HepG2 (cell line): ENCODE results near the gene RDH13. TPM values are rescaled to one million over a fixed set of nuclear protein-coding genes. Genes with fewer than 3 reads are reported as not detected.
A peak's percentile ranks its signal among the peaks of the same experiment; 100 is the strongest.

ENCODE experiments used
- ATAC-seq: fragments of 200-7000 bp; cut with Tn5 transposase; 3 replicates; pipeline ENCODE4 v1.9.1; 2020; ENCODE audit warnings: mild to moderate bottlenecking, moderate library complexity
- BruUV-seq: library from RNA; stranded (reverse); fragments of 400-500 nt; replicated peaks from 2 replicates; lab custom pipeline; 2021; lab: Mats Ljungman, UMichigan
- CTCF ChIA-PET: fragments of 300-600 bp; formaldehyde crosslinking; extraction: SDS; loops from one replicate; lab custom pipeline; 2021; ENCODE audit warnings: low total read pairs, inconsistent platforms, low intra/inter-chr PET ratio; lab: Yijun Ruan, JAX
- POLR2A ChIA-PET: fragments of 350-600 bp; sonication (Branson Sonifier 250); formaldehyde crosslinking; loops from one replicate; lab custom pipeline; 2020; ENCODE audit warnings: antibody characterized with exemption, inconsistent platforms; lab: Yijun Ruan, JAX
- DNase-seq: peaks from one replicate; pipeline ENCODE4 v3.0.0-alpha.2; 2015; ENCODE audit warnings: low spot score
- FAIRE-seq: peaks from 3 replicates; lab custom pipeline; 2011; peaks lifted over from hg19 to GRCh38; lab: Jason Lieb, UNC
- H2AFZ ChIP-seq: one replicate; pipeline ENCODE4 v1.6.1; 2011; ENCODE audit warnings: low read length, inconsistent platforms
- H3K27ac ChIP-seq: fragments of 300-600 bp; 3 replicates; pipeline ENCODE4 v1.8.0; 2011; ENCODE audit warnings: mixed run types, mild to moderate bottlenecking, mixed read lengths, low read length, inconsistent platforms; ENCODE audit not compliant: insufficient read depth; ENCODE audit errors: extremely low read length
- H3K27me3 ChIP-seq, 2 experiments: fragments of 200-600 bp in 1 of 2; 2 replicates in 1 of 2; 3 replicates in 1 of 2; pipeline versions ENCODE4 v1.6.0 to v1.8.0; 2011; ENCODE audit warnings: low read length in 2 of 2, mild to moderate bottlenecking in 2 of 2, moderate library complexity in 2 of 2, inconsistent platforms in 1 of 2; ENCODE audit not compliant: insufficient read depth in 2 of 2, control insufficient read depth in 1 of 2
- H3K36me3 ChIP-seq, 2 experiments: fragments of 200-600 bp in 1 of 2; replicated peaks in 1 of 2; 2 replicates in 1 of 2; 3 replicates in 1 of 2; pipeline versions ENCODE4 v1.5.1 to v1.8.0; 2011; ENCODE audit warnings: low read length in 2 of 2, inconsistent platforms in 1 of 2; ENCODE audit not compliant: insufficient read depth in 2 of 2, control insufficient read depth in 1 of 2
- H3K4me1 ChIP-seq: 2 replicates; pipeline ENCODE4 v1.5.1; 2012; ENCODE audit warnings: low read length, inconsistent platforms; ENCODE audit not compliant: insufficient read depth
- H3K4me2 ChIP-seq: 2 replicates; pipeline ENCODE4 v1.6.0; 2011; ENCODE audit warnings: low read depth, low read length, inconsistent platforms
- H3K4me3 ChIP-seq, 3 experiments: fragments of 200-600 bp in 1 of 3; sonication (generic), shearing (Covaris generic) in 1 of 3; replicated peaks in 1 of 3; 2 replicates each; pipeline ENCODE4 v1.5.1; 2011 to 2016; ENCODE audit warnings: low read length in 3 of 3, inconsistent platforms in 2 of 3, low read depth in 2 of 3, mild to moderate bottlenecking in 2 of 3, control low read depth in 1 of 3, mixed read lengths in 1 of 3; ENCODE audit not compliant: insufficient read depth in 1 of 3
- H3K79me2 ChIP-seq: one replicate; pipeline ENCODE4 v1.6.1; 2011; ENCODE audit warnings: low read length, inconsistent platforms; ENCODE audit not compliant: insufficient read depth
- H3K9ac ChIP-seq: 2 replicates; pipeline ENCODE4 v1.6.0; 2011; ENCODE audit warnings: mild to moderate bottlenecking, low read depth, low read length, inconsistent platforms; ENCODE audit not compliant: insufficient read depth
- H3K9me3 ChIP-seq: 2 replicates; pipeline ENCODE4 v1.5.1; 2012; ENCODE audit warnings: mild to moderate bottlenecking, low read length
- H4K20me1 ChIP-seq: 2 replicates; pipeline ENCODE4 v1.6.0; 2011; ENCODE audit warnings: inconsistent platforms, mild to moderate bottlenecking, low read length, moderate library complexity; ENCODE audit not compliant: insufficient read depth
- FOXK2 ChIP-seq: fragments of 450-650 bp; IDR thresholded peaks from 2 replicates; pipeline ENCODE4 v1.6.1; 2016
- HBP1 ChIP-seq: IDR thresholded peaks from 2 replicates; pipeline ENCODE4 v1.6.1; 2016; ENCODE audit warnings: low read depth, control low read depth
- HNRNPL ChIP-seq: fragments of 200-400 bp; formaldehyde crosslinking; IDR thresholded peaks from 2 replicates; pipeline ENCODE4 v1.6.1; 2017; ENCODE audit warnings: mild to moderate bottlenecking, low read depth, low read length
- SRF ChIP-seq: IDR thresholded peaks from 2 replicates; pipeline ENCODE4 v1.6.1; 2011; ENCODE audit warnings: mild to moderate bottlenecking, low read depth, low read length, moderate library complexity
- THAP11 ChIP-seq: IDR thresholded peaks from 2 replicates; pipeline ENCODE4 v1.6.1; 2016; ENCODE audit warnings: missing biosample characterization, missing genetic modification reagents
- ZBTB7A ChIP-seq: sonication (generic); formaldehyde crosslinking; IDR thresholded peaks from 2 replicates; pipeline ENCODE4 v1.8.0; 2022; ENCODE audit warnings: mild to moderate bottlenecking, missing genetic modification reagents
- ZNF143 ChIP-seq: sonication (generic); formaldehyde crosslinking; IDR thresholded peaks from 2 replicates; pipeline ENCODE4 v1.4.0; 2020; ENCODE audit warnings: missing genetic modification reagents
- WGBS: methylation state at CpG from one replicate; pipeline ENCODE4 v1.1.6; 2017; ENCODE audit warnings: low lambda C conversion rate; 5-methylcytosine and 5-hydroxymethylcytosine counted together
- in situ Hi-C: cut with HindIII; loops from 2 replicates; pipeline ENCODE4 v1.10.0; 2017; ENCODE audit warnings: low pct_unique_long_range_greater_than_20kb; ENCODE audit not compliant: extremely low pct_ligation_motif_present
- intact Hi-C: fragments of 100-400 bp; cut with micrococcal nuclease; formaldehyde crosslinking; loops from one replicate; pipeline ENCODE4 v1.10.0; 2022; ENCODE audit not compliant: unreplicated experiment
- polyA plus RNA-seq, 8 experiments: library from polyadenylated mRNA; depleted of rRNA in 3 of 8; stranded (reverse) in 7 of 8; unstranded in 1 of 8; fragments of >200 nt; fragmentation: Illumina TruSeq in 4 of 8; extraction: Trizol in 4 of 8; gene quantifications; 2 replicates each; pipeline versions ENCODE4 v1.2.1 to v1.2.3, GENCODE V29; 2011 to 2016; ENCODE audit warnings: low read depth in 4 of 8, missing spikeins in 1 of 8, mixed read lengths in 1 of 8; ENCODE audit not compliant: insufficient read depth in 1 of 8
- total RNA-seq, 5 experiments: library from RNA; depleted of rRNA; stranded (reverse); fragments of >200 nt; fragmentation: Illumina TruSeq; extraction: Trizol; gene quantifications; 2 replicates each; pipeline ENCODE4 v1.2.3, GENCODE V29; 2016; ENCODE audit warnings: low read depth in 1 of 5

Gene RDH13
- total and polyA plus RNA-seq, 2 of the 13 experiments (the other 11 are each of a cell fraction or from before 2014, with no cell fraction given): 13.4 to 21.5 TPM

GRCh38 chr19:55096061-55096701, 33.2 kb upstream of the RDH13 start:
- H3K9ac ChIP-seq: no peak overlapping the region
- DNase-seq (no peak), ATAC-seq (no peak), FAIRE-seq (no peak)
- peaks cover 16% of the 10 kb centered on the region for H3K4me1 ChIP-seq
- H3K36me3 ChIP-seq: peaks cover 3 to 15% of the 10 kb centered on the region in 2 experiments; a peak in 4 of 5 replicates
- no peak overlapping the region for H3K4me3 ChIP-seq
- CTCF ChIA-PET: no interaction called here
- no peaks in the 10 kb centered on the region for H3K79me2 ChIP-seq
- no peaks in the 10 kb centered on the region for H3K9me3 ChIP-seq
- TF ChIP-seq HNRNPL (0 out of 2 replicates have a peak, but pooled peaks have one; percentile 19), ZBTB7A (no peak)
- H3K4me2 ChIP-seq: no peak overlapping the region
- BruUV-seq: no TSS peak
- H4K20me1 ChIP-seq: 0 out of 2 replicates have a peak, but pooled peaks cover 2% of the 10 kb centered on the region
- in situ Hi-C loops: no loop called here
- POLR2A ChIA-PET: no interaction called here
- no peak overlapping the region for H3K27ac ChIP-seq
- 90% methylated on average over 6 of the region's 23 CpGs for WGBS
- H2AFZ ChIP-seq: no peak overlapping the region
- no peaks in the 10 kb centered on the region for H3K27me3 ChIP-seq
- intact Hi-C loops: no loop called here

GRCh38 chr19:55095260-55096060, 32.5 kb upstream of the RDH13 start:
- H3K27me3 ChIP-seq: no peaks in the 10 kb centered on the region
- no peak for ATAC-seq
- ChIA-PET CTCF (no interaction called here), POLR2A (no interaction called here)
- no peak overlapping the region for H3K27ac ChIP-seq
- H3K4me2 ChIP-seq: no peak overlapping the region
- FAIRE-seq: no peak
- H3K9me3 ChIP-seq: no peaks in the 10 kb centered on the region
- no peak for DNase-seq
- intact Hi-C loops (no loop called here), in situ Hi-C loops (no loop called here)
- TF ChIP-seq ZNF143 (peak; percentile 61), FOXK2 (no peak), SRF (peak; percentile 44; the same call in 1 of the 2 replicates), HBP1 (CRISPR knock-in tag) (no peak), THAP11 (0 out of 2 replicates have a peak, but pooled peaks have one; percentile 42)
- H2AFZ ChIP-seq: no peak overlapping the region
- peaks cover 3 to 15% of the 10 kb centered on the region in 2 experiments; a peak in 4 of 5 replicates for H3K36me3 ChIP-seq
- BruUV-seq: no TSS peak
- WGBS: 100% methylated on average over 4 of the region's 23 CpGs
- H4K20me1 ChIP-seq: 0 out of 2 replicates have a peak, but pooled peaks cover 2% of the 10 kb centered on the region
- H3K4me3 ChIP-seq: no peak overlapping the region
- H3K79me2 ChIP-seq: no peaks in the 10 kb centered on the region
- no peak overlapping the region for H3K9ac ChIP-seq
- peaks cover 14% of the 10 kb centered on the region for H3K4me1 ChIP-seq
